WTC11 (cell line): Measurements from ENCODE around the gene NKAIN2. TPM values are rescaled to one million over a fixed set of nuclear protein-coding genes. Genes with fewer than 3 reads are reported as not detected.

Experiments
- ATAC-seq: fragments of 200-7000 bp; cut with Tn5 transposase; 2 replicates; pipeline ENCODE4 v1.10.0; 2021; ENCODE audit warnings: mild to moderate bottlenecking, moderate library complexity
- CTCF ChIA-PET: fragments of 300-600 bp; sonication (Branson Sonifier 250); formaldehyde crosslinking; loops from one replicate; lab custom pipeline; 2021; ENCODE audit warnings: antibody characterized with exemption; lab: Charles Lee
- POLR2A ChIA-PET: fragments of 350-600 bp; sonication (Branson Sonifier 250); formaldehyde crosslinking; loops from one replicate; lab custom pipeline; 2021; ENCODE audit warnings: antibody characterized with exemption; lab: Charles Lee
- DNase-seq: peaks from one replicate; pipeline ENCODE4 v3.0.0; 2021; ENCODE audit warnings: low spot score
- H3K27ac Mint-ChIP-seq: 2 replicates; pipeline ENCODE4 v1.8.0; 2021; ENCODE audit warnings: mixed read lengths
- H3K27me3 Mint-ChIP-seq: 2 replicates; pipeline ENCODE4 v1.8.0; 2021; ENCODE audit warnings: low read depth, mild to moderate bottlenecking, moderate library complexity, mixed read lengths
- H3K36me3 Mint-ChIP-seq: 2 replicates; pipeline ENCODE4 v1.8.0; 2021; ENCODE audit warnings: mixed read lengths
- H3K4me1 Mint-ChIP-seq: 2 replicates; pipeline ENCODE4 v1.8.0; 2022; ENCODE audit warnings: mixed read lengths
- H3K4me3 Mint-ChIP-seq: 2 replicates; pipeline ENCODE4 v1.8.0; 2021; ENCODE audit warnings: mild to moderate bottlenecking, moderate library complexity, mixed read lengths
- H3K9me3 Mint-ChIP-seq: 2 replicates; pipeline ENCODE4 v1.8.0; 2021; ENCODE audit warnings: mixed read lengths
- ARID4B ChIP-seq: sonication (generic); formaldehyde crosslinking; IDR thresholded peaks from 2 replicates; pipeline ENCODE4 v1.8.0; 2023; ENCODE audit warnings: missing genetic modification reagents, mild to moderate bottlenecking, borderline replicate concordance
- ERG ChIP-seq: fragments of 250-450 bp; sonication (Bioruptor Pico); IDR thresholded peaks from 2 replicates; pipeline ENCODE4 v1.8.0; 2021; ENCODE audit warnings: mild to moderate bottlenecking
- MLX ChIP-seq: sonication (generic); formaldehyde crosslinking; IDR thresholded peaks from 2 replicates; pipeline ENCODE4 v1.8.1; 2023; ENCODE audit warnings: mild to moderate bottlenecking, missing genetic modification reagents, moderate library complexity
- MXD4 ChIP-seq: fragments of 250-450 bp; sonication (Bioruptor Pico); IDR thresholded peaks from 2 replicates; pipeline ENCODE4 v1.8.0; 2021; ENCODE audit warnings: mild to moderate bottlenecking, moderate library complexity, borderline replicate concordance
- NFYB ChIP-seq: sonication (generic); formaldehyde crosslinking; conservative IDR thresholded peaks from 2 replicates; pipeline ENCODE4 v1.8.0; 2022; ENCODE audit warnings: low read depth, missing genetic modification reagents
- NR1H2 ChIP-seq: sonication (generic); formaldehyde crosslinking; IDR thresholded peaks from 2 replicates; pipeline ENCODE4 v1.9.0; 2021; ENCODE audit warnings: mild to moderate bottlenecking, moderate library complexity, missing genetic modification reagents
- PRDM15 ChIP-seq: sonication (generic); formaldehyde crosslinking; IDR thresholded peaks from 2 replicates; pipeline ENCODE4 v1.8.0; 2022; ENCODE audit warnings: missing genetic modification reagents
- RORB ChIP-seq: fragments of 250-450 bp; sonication (Bioruptor Pico); IDR thresholded peaks from 2 replicates; pipeline ENCODE4 v1.9.0; 2021; ENCODE audit warnings: mild to moderate bottlenecking
- ZNF138 ChIP-seq: sonication (generic); formaldehyde crosslinking; conservative IDR thresholded peaks from 2 replicates; pipeline ENCODE4 v1.8.1; 2022; ENCODE audit warnings: mild to moderate bottlenecking, moderate library complexity, missing genetic modification reagents
- ZNF219 ChIP-seq: sonication (generic); formaldehyde crosslinking; IDR thresholded peaks from 2 replicates; pipeline ENCODE4 v1.8.0; 2023; ENCODE audit warnings: missing genetic modification reagents, mild to moderate bottlenecking, borderline replicate concordance
- total RNA-seq: library from RNA; stranded (reverse); gene quantifications from 3 replicates; pipeline ENCODE4 v1.2.3, GENCODE V29; 2021
- TF ChIP-seq, protein P1 (sequence below): fragments of 250-450 bp; sonication (Bioruptor Pico); IDR thresholded peaks from 2 replicates; pipeline ENCODE4 v2.1.2; 2022; ENCODE audit warnings: mild to moderate bottlenecking, moderate library complexity

The NKAIN2 gene
- total RNA-seq, 1 experiment from 2014 or later, result 0.33 TPM

DNA sequence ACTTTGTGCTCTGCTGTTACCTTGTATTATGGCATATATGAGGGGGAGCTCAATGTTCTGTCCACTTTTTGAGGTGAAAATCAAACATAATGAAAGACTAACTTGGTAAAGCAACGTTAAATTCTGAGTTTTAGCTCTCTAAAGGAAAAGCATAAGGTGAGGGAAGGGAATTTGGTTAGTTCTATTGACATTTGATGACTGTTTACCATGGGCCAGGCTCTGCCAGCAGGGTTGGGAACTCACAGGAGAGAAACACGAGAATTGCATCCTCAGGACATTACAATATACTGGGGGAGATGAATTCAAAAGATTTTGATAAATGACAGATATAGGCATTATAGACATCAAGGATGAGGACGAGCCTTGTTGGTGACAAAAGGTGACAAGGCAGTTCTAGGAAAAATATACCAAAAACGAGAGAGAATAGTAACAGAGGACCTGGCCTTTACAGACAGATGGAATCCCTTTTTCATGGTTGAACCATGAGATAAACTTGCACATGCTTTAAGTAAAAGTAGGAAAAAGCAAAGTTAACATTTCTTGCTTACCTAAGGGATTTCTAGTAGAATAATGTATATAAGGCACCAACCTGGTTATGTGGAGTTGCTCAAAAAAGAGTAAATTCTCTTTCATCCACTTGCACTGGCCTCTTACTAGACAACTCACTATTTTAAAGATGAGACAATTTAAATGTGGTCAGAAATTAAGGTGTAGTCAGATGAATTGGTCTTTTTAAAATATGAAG is 191.4 kb downstream of the NKAIN2 start (continued):
- TF ChIP-seq ARID4B (CRISPR knock-in tag), result no peak

DNA sequence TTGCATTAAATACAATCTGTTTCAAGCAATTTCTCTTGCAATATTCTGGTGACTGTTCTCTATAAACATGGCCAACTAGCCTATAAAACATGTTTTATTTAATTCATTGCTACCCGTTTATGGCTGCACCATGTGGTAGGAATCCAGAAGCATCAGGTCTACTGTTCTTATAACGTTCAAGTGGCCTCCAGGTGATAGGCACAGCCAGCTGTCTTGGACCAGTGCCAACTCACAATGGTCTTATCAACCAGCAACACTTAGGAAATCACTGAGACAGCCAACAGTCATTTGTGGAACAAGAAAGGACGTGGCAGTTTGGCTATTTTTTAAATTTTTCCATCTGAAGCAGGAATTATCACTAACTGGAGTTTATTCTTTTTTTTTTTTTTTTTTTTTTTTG is 193.6 kb downstream of the NKAIN2 start:
- no peak overlapping the region for H3K27ac Mint-ChIP-seq
- H3K36me3 Mint-ChIP-seq, result no peaks in the 10 kb centered on the region
- no peak for ATAC-seq
- no peaks in the 10 kb centered on the region for H3K27me3 Mint-ChIP-seq
- H3K9me3 Mint-ChIP-seq, result no peaks in the 10 kb centered on the region
- H3K4me1 Mint-ChIP-seq, result no peaks in the 10 kb centered on the region
- H3K4me3 Mint-ChIP-seq, result no peak overlapping the region
- TF ChIP-seq MXD4 (no peak), NFYB (CRISPR knock-in tag) (no peak)
- no peak for DNase-seq
- CTCF ChIA-PET, result no interaction called here
- POLR2A ChIA-PET, result no interaction called here

DNA sequence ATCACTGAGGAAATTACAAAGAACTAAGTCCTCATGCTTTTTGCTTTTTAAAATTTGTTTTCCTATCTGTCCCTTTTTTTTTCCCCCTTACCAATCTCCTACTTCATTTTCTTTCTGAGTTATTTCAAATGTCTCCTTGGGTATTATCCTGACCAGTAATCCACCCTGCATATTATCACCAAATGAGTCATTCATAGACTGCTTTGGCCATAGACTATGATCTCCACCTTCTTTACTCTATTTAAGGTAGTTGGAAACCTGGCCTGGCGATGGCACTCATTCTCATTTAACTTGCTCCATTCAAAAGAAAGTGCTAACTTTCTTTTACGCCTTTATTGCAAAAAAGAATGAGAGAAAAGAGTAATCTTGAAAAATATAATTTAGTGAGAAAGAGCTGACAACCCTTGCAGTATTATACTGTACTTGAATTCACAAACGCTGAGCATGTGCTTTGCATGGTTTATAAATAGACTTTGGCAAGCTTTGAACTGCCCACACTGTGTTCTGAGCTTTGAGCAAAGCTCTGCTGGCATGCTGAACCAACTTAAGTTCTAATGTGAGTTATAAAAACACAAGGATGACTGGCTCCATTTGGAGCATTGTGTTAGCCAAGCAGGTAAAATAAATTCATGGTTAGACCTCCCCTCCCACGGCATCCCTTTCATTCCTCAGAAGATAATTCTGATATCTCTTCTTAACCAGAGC is 198.9 kb downstream of the NKAIN2 start:
- ChIA-PET POLR2A (no interaction called here), CTCF (no interaction called here)
- TF ChIP-seq ERG (CRISPR knock-in tag) (no peak), ZNF219 (CRISPR knock-in tag) (no peak), RORB (CRISPR knock-in tag) (no peak)
- Mint-ChIP-seq H3K27ac (no peak overlapping the region), H3K36me3 (no peaks in the 10 kb centered on the region), H3K4me1 (no peaks in the 10 kb centered on the region), H3K9me3 (no peaks in the 10 kb centered on the region), H3K27me3 (no peaks in the 10 kb centered on the region), H3K4me3 (no peak overlapping the region)
- DNase-seq (no peak), ATAC-seq (no peak)

GRCh38 chr6:124007266-124007665 is 203.6 kb downstream of the NKAIN2 start:
- ATAC-seq, result no peak
- TF ChIP-seq PRDM15 (CRISPR knock-in tag), result no peak
- no peak for TF ChIP-seq ZNF138 (CRISPR knock-in tag)
- TF ChIP-seq, protein P1, sequence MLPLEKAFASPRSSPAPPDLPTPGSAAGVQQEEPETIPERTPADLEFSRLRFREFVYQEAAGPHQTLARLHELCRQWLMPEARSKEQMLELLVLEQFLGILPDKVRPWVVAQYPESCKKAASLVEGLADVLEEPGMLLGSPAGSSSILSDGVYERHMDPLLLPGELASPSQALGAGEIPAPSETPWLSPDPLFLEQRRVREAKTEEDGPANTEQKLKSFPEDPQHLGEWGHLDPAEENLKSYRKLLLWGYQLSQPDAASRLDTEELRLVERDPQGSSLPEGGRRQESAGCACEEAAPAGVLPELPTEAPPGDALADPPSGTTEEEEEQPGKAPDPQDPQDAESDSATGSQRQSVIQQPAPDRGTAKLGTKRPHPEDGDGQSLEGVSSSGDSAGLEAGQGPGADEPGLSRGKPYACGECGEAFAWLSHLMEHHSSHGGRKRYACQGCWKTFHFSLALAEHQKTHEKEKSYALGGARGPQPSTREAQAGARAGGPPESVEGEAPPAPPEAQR (CRISPR knock-in tag), result no peak
- TF ChIP-seq MLX, result no peak
- no peak for TF ChIP-seq NR1H2 (CRISPR knock-in tag)
- TF ChIP-seq, all 79 proteins: peak for 0
- no peaks in the 10 kb centered on the region for H3K36me3 Mint-ChIP-seq
- no peak overlapping the region for H3K4me3 Mint-ChIP-seq
- POLR2A ChIA-PET, result no interaction called here
- CTCF ChIA-PET, result no interaction called here
- H3K27ac Mint-ChIP-seq, result no peak overlapping the region
- no peaks in the 10 kb centered on the region for H3K27me3 Mint-ChIP-seq
- no peaks in the 10 kb centered on the region for H3K9me3 Mint-ChIP-seq
- peaks cover 5% of the 10 kb centered on the region for H3K4me1 Mint-ChIP-seq
- no peak for DNase-seq
